Type B pancreatic cell (in vitro differentiated cells): Measurements from ENCODE around the gene PLD1. TPM values are rescaled to one million over a fixed set of nuclear protein-coding genes. Genes with fewer than 3 reads are reported as not detected.
A peak's percentile ranks its signal among the peaks of the same experiment; 100 is the strongest.

ENCODE experiments used
- DNase-seq: peaks from one replicate; pipeline ENCODE4 v3.0.0; 2021; ENCODE audit warnings: mixed read lengths; ENCODE audit not compliant: unreplicated experiment; ENCODE audit errors: extremely low spot score
- H3K27ac Mint-ChIP-seq: 2 replicates; pipeline ENCODE4 v1.8.0; 2021; ENCODE audit warnings: mild to moderate bottlenecking, mixed read lengths
- H3K27me3 Mint-ChIP-seq: 2 replicates; pipeline ENCODE4 v1.8.0; 2021; ENCODE audit warnings: mixed read lengths
- H3K36me3 Mint-ChIP-seq: 2 replicates; pipeline ENCODE4 v1.8.0; 2021; ENCODE audit warnings: mixed read lengths
- H3K4me1 Mint-ChIP-seq: one replicate; pipeline ENCODE4 v1.8.0; 2021; ENCODE audit warnings: mixed read lengths; ENCODE audit not compliant: unreplicated experiment
- H3K4me3 Mint-ChIP-seq: 2 replicates; pipeline ENCODE4 v1.8.0; 2021; ENCODE audit warnings: mild to moderate bottlenecking, mixed read lengths
- H3K9me3 Mint-ChIP-seq: 2 replicates; pipeline ENCODE4 v1.8.0; 2021; ENCODE audit warnings: mixed read lengths
- total RNA-seq: library from RNA; stranded (reverse); gene quantifications from 2 replicates; pipeline ENCODE4 v1.2.1, GENCODE V29; 2021; ENCODE audit warnings: low replicate concordance
- TF ChIP-seq, protein P1 (sequence below): fragments of 200-600 bp; sonication (generic); conservative IDR thresholded peaks from 2 replicates; pipeline ENCODE4 v1.5.0; 2021; ENCODE audit warnings: antibody characterized with exemption, mild to moderate bottlenecking

The PLD1 gene
- total RNA-seq, 1 donor from 2014 or later: 33.3 TPM

DNA sequence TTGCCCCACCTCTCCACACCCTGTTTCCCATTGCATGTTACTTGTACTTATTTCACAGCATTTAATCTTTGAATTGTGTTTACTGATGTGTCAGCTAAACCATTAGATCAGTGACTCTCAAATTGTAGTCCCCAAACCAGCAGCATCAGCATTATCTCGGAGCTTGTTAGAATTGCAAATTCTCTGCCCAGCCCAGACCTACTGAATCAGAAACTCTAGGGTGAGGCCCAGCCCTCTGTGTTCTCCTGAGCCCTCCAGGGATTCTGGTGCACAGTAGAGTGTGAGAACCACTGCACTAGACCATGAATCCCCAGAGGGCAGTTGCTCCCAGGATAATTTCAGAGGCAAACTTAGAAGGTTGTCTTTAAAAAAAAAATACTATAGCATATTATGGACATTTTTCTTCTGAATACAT, 13.0 kb downstream of the PLD1 start:
- H3K27ac Mint-ChIP-seq: no peak overlapping the region
- no peaks in the 10 kb centered on the region for H3K36me3 Mint-ChIP-seq
- H3K9me3 Mint-ChIP-seq: no peaks in the 10 kb centered on the region
- DNase-seq: no peak
- peaks cover 8% of the 10 kb centered on the region for H3K4me1 Mint-ChIP-seq
- TF ChIP-seq, protein P1, sequence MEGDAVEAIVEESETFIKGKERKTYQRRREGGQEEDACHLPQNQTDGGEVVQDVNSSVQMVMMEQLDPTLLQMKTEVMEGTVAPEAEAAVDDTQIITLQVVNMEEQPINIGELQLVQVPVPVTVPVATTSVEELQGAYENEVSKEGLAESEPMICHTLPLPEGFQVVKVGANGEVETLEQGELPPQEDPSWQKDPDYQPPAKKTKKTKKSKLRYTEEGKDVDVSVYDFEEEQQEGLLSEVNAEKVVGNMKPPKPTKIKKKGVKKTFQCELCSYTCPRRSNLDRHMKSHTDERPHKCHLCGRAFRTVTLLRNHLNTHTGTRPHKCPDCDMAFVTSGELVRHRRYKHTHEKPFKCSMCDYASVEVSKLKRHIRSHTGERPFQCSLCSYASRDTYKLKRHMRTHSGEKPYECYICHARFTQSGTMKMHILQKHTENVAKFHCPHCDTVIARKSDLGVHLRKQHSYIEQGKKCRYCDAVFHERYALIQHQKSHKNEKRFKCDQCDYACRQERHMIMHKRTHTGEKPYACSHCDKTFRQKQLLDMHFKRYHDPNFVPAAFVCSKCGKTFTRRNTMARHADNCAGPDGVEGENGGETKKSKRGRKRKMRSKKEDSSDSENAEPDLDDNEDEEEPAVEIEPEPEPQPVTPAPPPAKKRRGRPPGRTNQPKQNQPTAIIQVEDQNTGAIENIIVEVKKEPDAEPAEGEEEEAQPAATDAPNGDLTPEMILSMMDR: no peak
- no peaks in the 10 kb centered on the region for H3K27me3 Mint-ChIP-seq
- H3K4me3 Mint-ChIP-seq: no peak overlapping the region

DNA sequence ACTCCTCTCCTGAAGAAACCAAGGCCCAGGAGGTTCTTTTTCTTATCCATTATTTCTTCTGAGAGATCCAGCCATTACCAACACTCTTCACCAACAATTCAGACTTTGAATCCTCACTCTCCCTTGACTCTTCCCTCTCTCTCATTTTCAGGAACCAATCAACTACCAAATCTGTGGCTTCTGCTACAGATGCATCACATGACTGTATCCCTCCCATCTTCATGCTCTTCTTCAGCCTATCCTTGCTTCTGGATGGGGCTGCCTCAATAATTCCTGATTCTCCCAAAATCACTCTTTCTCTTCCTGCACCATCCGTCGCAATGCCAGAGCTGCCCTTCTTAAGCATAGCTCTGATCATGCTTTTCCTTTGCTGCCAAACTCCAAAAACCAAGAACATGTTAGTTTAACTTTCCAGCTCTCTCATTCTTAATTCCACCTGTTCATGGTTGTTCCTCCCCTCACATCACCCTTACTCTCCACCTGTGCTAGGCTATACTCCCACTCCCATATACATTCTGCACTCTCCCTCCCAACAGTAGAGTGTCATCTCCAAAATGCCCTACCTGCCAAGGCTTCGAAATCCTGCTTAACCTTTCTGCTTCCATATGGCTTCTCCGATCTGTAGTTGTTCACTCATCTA, 13.5 kb downstream of the PLD1 start:
- DNase-seq: no peak
- H3K27ac Mint-ChIP-seq: no peak overlapping the region
- no peaks in the 10 kb centered on the region for H3K27me3 Mint-ChIP-seq
- no peak overlapping the region for H3K4me3 Mint-ChIP-seq
- no peaks in the 10 kb centered on the region for H3K36me3 Mint-ChIP-seq
- H3K4me1 Mint-ChIP-seq: peaks cover 3% of the 10 kb centered on the region
- TF ChIP-seq, protein P1: no peak
- H3K9me3 Mint-ChIP-seq: no peaks in the 10 kb centered on the region

DNA sequence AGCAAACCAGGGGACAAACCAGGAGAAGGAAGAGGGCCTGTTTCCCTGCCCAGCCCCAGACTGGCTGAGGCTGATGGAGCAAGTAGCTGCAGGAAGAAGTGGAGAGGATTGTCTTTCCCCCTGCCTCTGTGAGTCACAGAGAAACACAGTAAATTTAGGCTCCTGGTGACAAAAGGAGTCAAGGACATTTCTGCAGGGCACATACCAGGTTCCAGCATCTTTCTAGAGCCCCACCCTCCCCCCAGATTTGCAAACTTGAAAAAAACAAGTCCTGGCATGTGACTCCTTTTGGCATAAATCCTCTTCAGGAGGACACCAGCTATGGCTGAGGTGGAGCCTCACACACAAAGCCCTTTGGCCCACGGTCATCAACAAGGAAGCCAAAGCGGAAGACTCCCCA, 17.8 kb downstream of the PLD1 start:
- Mint-ChIP-seq H3K9me3 (peaks cover 6% of the 10 kb centered on the region), H3K36me3 (peaks cover 6% of the 10 kb centered on the region), H3K27ac (no peak overlapping the region), H3K27me3 (no peaks in the 10 kb centered on the region), H3K4me3 (no peak overlapping the region), H3K4me1 (peaks cover 24% of the 10 kb centered on the region)
- no peak for DNase-seq
- TF ChIP-seq, protein P1: no peak

DNA sequence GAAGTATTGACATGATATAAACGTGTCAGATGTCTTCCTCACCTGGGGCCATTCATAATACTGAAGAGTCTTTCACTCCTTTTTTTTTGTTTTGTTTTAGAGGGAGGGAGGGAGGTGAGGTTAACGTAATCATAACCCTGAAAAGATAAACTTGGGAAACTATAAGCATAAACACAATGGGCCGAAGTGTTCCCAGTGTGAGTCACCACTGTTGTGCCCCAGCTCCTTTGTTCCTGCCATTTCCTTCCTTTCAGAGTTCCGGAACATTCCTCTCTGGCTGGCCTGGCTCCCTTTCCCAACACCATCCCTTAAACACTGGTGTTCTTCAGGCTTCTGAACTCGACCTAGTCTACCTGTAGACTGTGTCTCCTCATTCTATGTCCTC, 18.6 kb downstream of the PLD1 start:
- Mint-ChIP-seq H3K9me3 (peaks cover 11% of the 10 kb centered on the region), H3K27me3 (no peaks in the 10 kb centered on the region), H3K36me3 (peaks cover 6% of the 10 kb centered on the region), H3K27ac (peak overlapping the region; percentile 44), H3K4me3 (no peak overlapping the region), H3K4me1 (peaks cover 24% of the 10 kb centered on the region)
- no peak for DNase-seq
- TF ChIP-seq, protein P1: no peak

DNA sequence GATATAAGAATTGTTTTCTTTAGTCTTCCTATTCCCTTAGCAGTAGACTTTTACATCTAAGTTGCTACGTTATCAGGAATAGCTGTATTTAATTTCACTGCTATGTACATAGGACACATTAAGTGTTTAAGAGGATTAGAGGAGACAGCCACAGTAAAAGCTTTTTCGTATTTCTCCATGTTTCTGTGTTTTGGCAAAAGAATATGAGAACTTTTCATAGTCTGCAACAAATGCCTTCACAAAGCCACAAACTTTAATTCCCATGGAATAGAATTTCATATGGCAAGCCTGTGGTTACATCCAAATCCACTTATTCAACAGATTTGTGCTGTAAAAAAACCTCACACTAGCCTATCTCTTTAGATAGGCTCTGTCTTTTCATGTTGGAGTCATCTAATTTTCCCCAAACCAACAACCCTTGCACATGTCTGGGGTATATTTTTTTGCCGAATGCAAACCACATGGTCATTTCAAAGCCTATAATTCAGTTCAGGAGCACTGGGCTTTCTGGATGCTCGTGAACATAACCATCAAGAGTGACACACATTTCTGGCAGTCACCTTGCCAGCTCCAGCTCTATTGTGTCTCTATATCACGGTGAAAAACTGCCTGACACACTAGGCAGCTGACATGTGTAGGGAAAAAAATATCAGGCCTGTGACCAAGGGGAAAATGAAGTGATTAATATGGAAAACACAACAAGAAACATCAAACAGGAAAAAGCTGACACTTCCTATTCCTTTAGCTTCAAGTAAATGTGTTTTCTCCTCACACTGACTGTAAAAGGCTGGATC, 19.2 kb downstream of the PLD1 start:
- no peak overlapping the region for H3K4me3 Mint-ChIP-seq
- no peak for DNase-seq
- peaks cover 12% of the 10 kb centered on the region for H3K9me3 Mint-ChIP-seq
- no peaks in the 10 kb centered on the region for H3K27me3 Mint-ChIP-seq
- peaks cover 6% of the 10 kb centered on the region for H3K36me3 Mint-ChIP-seq
- TF ChIP-seq, protein P1: no peak
- peaks cover 24% of the 10 kb centered on the region for H3K4me1 Mint-ChIP-seq
- peak overlapping the region; percentile 44 for H3K27ac Mint-ChIP-seq
